Lower leg skin (tissue), 4 donors: ENCODE measurements around the gene RND2. TPM values are rescaled to one million over a fixed set of nuclear protein-coding genes. Genes with fewer than 3 reads are reported as not detected.

Experiments
- DNase-seq, 2 donors: peaks; one replicate each; pipeline ENCODE4 v3.0.0-alpha.2; 2019; ENCODE audit warnings: low spot score in 2 of 2
- H3K4me3 ChIP-seq: fragments of 200-600 bp; sonication (generic); 2 replicates; pipeline ENCODE4 v1.5.1; 2017; ENCODE audit warnings: mild to moderate bottlenecking, low read depth; ENCODE audit not compliant: poor library complexity, severe bottlenecking
- CTCF ChIP-seq, 3 donors: fragments of 450-650 bp; IDR thresholded peaks; one replicate each; pipeline ENCODE4 v1.5.1; 2016; ENCODE audit warnings: antibody characterized with exemption in 3 of 3, mild to moderate bottlenecking in 3 of 3, moderate library complexity in 2 of 3
- POLR2A ChIP-seq, 2 donors: fragments of 450-650 bp; IDR thresholded peaks; one replicate each; pipeline ENCODE4 v1.6.1; 2016 to 2017; ENCODE audit warnings: antibody characterized with exemption in 2 of 2, mild to moderate bottlenecking in 1 of 2, moderate library complexity in 1 of 2
- WGBS, 2 donors: methylation state at CpG; one replicate each; pipeline ENCODE4 v1.1.5; 2018; 5-methylcytosine and 5-hydroxymethylcytosine counted together
- intact Hi-C: fragments of 100-400 bp; cut with DNase I; formaldehyde crosslinking; loops from one replicate; pipeline ENCODE4 v1.15.0; 2023; ENCODE audit warnings: low total_unique reads
- total RNA-seq, 4 donors: library from RNA; depleted of rRNA; stranded (reverse); fragments of >200 nt; gene quantifications; one replicate each; pipeline ENCODE4 v1.1.0, GENCODE V29; 2016

Gene RND2
- total RNA-seq, 4 donors from 2014 or later: 0.65 to 2.7 (median 1.0) TPM

- no peak for TF ChIP-seq CTCF (IDR thresholded peaks at IDR 0.05)
- no peak for TF ChIP-seq POLR2A (IDR thresholded peaks at IDR 0.05)
- H3K4me3 ChIP-seq: no peak overlapping the region
- WGBS, 2 donors: 95 to 96% methylated on average over 7 of the region's 7 CpGs
- no peak for DNase-seq
- intact Hi-C loops: no loop called here
Measured at GRCh38 chr17:43056051-43056450, 31.0 kb downstream of the RND2 start.

GRCh38 chr17:43062984-43063638 lies 38.1 kb downstream of the RND2 start:
- intact Hi-C loops: no loop called here
- 93 to 95% methylated on average over 10 of the region's 10 CpGs for WGBS, 2 donors
- TF ChIP-seq POLR2A (IDR thresholded peaks at IDR 0.05): no peak
- TF ChIP-seq CTCF (IDR thresholded peaks at IDR 0.05): no peak
- no peak overlapping the region for H3K4me3 ChIP-seq
- no peak for DNase-seq

GRCh38 chr17:43068570-43069367 lies 43.7 kb downstream of the RND2 start:
- intact Hi-C loops: no loop called here
- TF ChIP-seq POLR2A (IDR thresholded peaks at IDR 0.05): no peak
- no peak for TF ChIP-seq CTCF (IDR thresholded peaks at IDR 0.05)
- no peak for DNase-seq
- WGBS, 2 donors: 95 to 96% methylated on average over 6 of the region's 6 CpGs
- no peak overlapping the region for H3K4me3 ChIP-seq

GRCh38 chr17:43069368-43069898 lies 44.4 kb downstream of the RND2 start:
- H3K4me3 ChIP-seq: no peak overlapping the region
- DNase-seq: no peak
- WGBS, 2 donors: 93 to 97% methylated on average over 3 of the region's 3 CpGs
- intact Hi-C loops: no loop called here
- TF ChIP-seq CTCF (IDR thresholded peaks at IDR 0.05) (no peak), POLR2A (IDR thresholded peaks at IDR 0.05) (no peak)

- DNase-seq: no peak
- H3K4me3 ChIP-seq: no peak overlapping the region
- WGBS, 2 donors: 42 to 68% methylated on average over 1 of the region's 1 CpG
- TF ChIP-seq CTCF (IDR thresholded peaks at IDR 0.05) (no peak), POLR2A (IDR thresholded peaks at IDR 0.05) (no peak)
- intact Hi-C loops: no loop called here
Measured at GRCh38 chr17:43070257-43070656, 45.2 kb downstream of the RND2 start.
